Kidney (tissue), 14 donors: ENCODE results near the gene RASL10B. TPM values are rescaled to one million over a fixed set of nuclear protein-coding genes. Genes with fewer than 3 reads are reported as not detected.

Experiments
- DNase-seq, 5 donors: peaks; one replicate each; pipeline ENCODE4 v3.0.0-alpha.2; 2013 to 2020
- FAIRE-seq: peaks from 2 replicates; lab custom pipeline; 2012; peaks lifted over from hg19 to GRCh38; lab: Jason Lieb, UNC
- H3K27ac ChIP-seq, 2 donors: one replicate each; pipeline ENCODE4 v1.7.0; 2013; ENCODE audit warnings: low read depth in 2 of 2, low read length in 2 of 2, inconsistent platforms in 1 of 2
- H3K27me3 ChIP-seq: one replicate; pipeline ENCODE4 v1.7.1; 2013; ENCODE audit warnings: low read length, inconsistent platforms; ENCODE audit not compliant: control insufficient read depth, insufficient read depth
- H3K36me3 ChIP-seq, 3 donors: one replicate each; pipeline versions ENCODE4 v1.7.0 to v1.7.1; 2013; ENCODE audit warnings: low read length in 3 of 3, control low read depth in 1 of 3, inconsistent platforms in 1 of 3; ENCODE audit not compliant: insufficient read depth in 3 of 3, control insufficient read depth in 2 of 3
- H3K4me1 ChIP-seq, 3 donors: one replicate each; pipeline versions ENCODE4 v1.7.0 to v1.7.1; 2013; ENCODE audit warnings: low read length in 3 of 3, inconsistent platforms in 1 of 3, low read depth in 1 of 3; ENCODE audit not compliant: control insufficient read depth in 2 of 3, insufficient read depth in 2 of 3
- H3K4me3 ChIP-seq, 3 donors: one replicate each; pipeline versions ENCODE4 v1.7.0 to v1.8.1; 2013; ENCODE audit warnings: low read length in 3 of 3, control low read depth in 1 of 3, inconsistent platforms in 1 of 3
- H3K9ac ChIP-seq, 3 donors: one replicate each; pipeline versions ENCODE4 v1.7.0 to v1.7.1; 2013; ENCODE audit warnings: low read length in 3 of 3, control low read depth in 1 of 3, inconsistent platforms in 1 of 3
- H3K9me3 ChIP-seq, 3 donors: one replicate each; pipeline versions ENCODE4 v1.7.0 to v1.7.1; 2013; ENCODE audit warnings: low read length in 3 of 3, control low read depth in 1 of 3, inconsistent platforms in 1 of 3; ENCODE audit not compliant: control insufficient read depth in 2 of 3, insufficient read depth in 1 of 3
- intact Hi-C: fragments of 100-400 bp; cut with DNase I; formaldehyde crosslinking; loops from one replicate; pipeline ENCODE4 v1.11.1; 2022
- polyA plus RNA-seq: library from polyadenylated mRNA; stranded (reverse); fragments of 350-450 nt; fragmentation: Illumina TruSeq; extraction: RNeasy Lipid Tissue Mini Kit (QIAGEN cat#74804); gene quantifications from one replicate; pipeline ENCODE4 v1.2.3, GENCODE V29; 2014; ENCODE audit warnings: low read depth, low replicate concordance; ENCODE audit not compliant: insufficient read depth
- total RNA-seq: library from RNA; stranded (reverse); fragmentation: NEBNext Ultra II Directional; extraction: Animal tissue kit (Norgen Biotek cat#: 25700); gene quantifications from one replicate; pipeline ENCODE4 v1.2.1, GENCODE V29; 2021
- TF ChIP-seq, protein P1 (sequence below): IDR thresholded peaks from 3 replicates; pipeline ENCODE4 v1.5.1; 2012; ENCODE audit warnings: mild to moderate bottlenecking, moderate library complexity, borderline replicate concordance; ENCODE audit not compliant: insufficient read depth; ENCODE audit errors: extremely low read depth
- donor health status: control.
- donor health status: control.
- donor health status: control.
- donor health status: control.
- donor health status: control.
- donor health status: DM: yes; HTN: yes; CAD: no.
- donor health status: Normal renal cell carcinoma (clear cell type).

The RASL10B gene
- total and polyA plus RNA-seq, 2 donors from 2014 or later = 1.5 to 2.4 TPM

DNA sequence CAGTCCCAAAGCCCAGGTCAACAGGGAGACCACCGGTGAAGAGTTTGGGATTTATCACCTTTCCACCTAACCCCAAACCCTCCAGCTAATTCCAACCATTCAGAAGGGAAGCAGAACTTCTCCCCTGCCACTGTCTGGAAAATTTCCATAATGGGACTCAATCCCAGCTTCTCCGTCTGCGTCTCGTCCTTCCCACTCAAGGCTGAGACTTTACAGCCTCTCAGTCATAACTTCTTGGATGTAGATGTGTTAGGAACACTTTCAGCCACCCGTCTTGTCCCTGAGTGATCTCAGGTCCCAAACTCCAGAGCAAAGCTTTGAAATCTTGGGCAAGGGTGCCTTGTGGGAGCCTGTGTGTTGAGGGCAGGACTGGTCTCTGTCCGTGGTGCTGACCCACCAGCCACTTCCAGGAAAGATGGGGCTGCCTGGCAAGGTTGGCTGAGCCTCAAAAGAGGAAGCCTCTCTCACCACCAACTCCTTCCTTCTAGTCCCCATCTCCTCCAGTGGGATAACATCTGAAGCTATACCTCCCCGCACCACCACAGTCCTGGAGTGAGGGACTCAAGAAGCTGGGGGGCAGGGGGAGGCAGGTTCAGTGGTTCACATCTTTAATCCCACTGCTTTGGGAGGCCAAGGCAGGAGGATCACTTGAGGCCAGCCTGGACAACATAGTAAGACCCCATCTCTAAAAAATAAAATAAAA is 12.3 kb downstream of the RASL10B start:
- TF ChIP-seq, protein P1, sequence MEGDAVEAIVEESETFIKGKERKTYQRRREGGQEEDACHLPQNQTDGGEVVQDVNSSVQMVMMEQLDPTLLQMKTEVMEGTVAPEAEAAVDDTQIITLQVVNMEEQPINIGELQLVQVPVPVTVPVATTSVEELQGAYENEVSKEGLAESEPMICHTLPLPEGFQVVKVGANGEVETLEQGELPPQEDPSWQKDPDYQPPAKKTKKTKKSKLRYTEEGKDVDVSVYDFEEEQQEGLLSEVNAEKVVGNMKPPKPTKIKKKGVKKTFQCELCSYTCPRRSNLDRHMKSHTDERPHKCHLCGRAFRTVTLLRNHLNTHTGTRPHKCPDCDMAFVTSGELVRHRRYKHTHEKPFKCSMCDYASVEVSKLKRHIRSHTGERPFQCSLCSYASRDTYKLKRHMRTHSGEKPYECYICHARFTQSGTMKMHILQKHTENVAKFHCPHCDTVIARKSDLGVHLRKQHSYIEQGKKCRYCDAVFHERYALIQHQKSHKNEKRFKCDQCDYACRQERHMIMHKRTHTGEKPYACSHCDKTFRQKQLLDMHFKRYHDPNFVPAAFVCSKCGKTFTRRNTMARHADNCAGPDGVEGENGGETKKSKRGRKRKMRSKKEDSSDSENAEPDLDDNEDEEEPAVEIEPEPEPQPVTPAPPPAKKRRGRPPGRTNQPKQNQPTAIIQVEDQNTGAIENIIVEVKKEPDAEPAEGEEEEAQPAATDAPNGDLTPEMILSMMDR = no peak
- H3K4me1 ChIP-seq = peaks cover 0 to 8% (median 0%) of the 10 kb centered on the region in 3 donors
- H3K9ac ChIP-seq = no peak overlapping the region
- peak; percentile 48 to 70 (median 66) for DNase-seq
- intact Hi-C loops = loop anchor here (10.0 kb wide), 1 partner anchor 129 kb away; no protein-coding TSS in a partner anchor
- H3K27ac ChIP-seq = no peak overlapping the region
- no peak for FAIRE-seq
- H3K9me3 ChIP-seq = no peaks in the 10 kb centered on the region
- no peaks in the 10 kb centered on the region for H3K36me3 ChIP-seq
- no peak overlapping the region for H3K4me3 ChIP-seq
- peaks cover 13% of the 10 kb centered on the region for H3K27me3 ChIP-seq

DNA sequence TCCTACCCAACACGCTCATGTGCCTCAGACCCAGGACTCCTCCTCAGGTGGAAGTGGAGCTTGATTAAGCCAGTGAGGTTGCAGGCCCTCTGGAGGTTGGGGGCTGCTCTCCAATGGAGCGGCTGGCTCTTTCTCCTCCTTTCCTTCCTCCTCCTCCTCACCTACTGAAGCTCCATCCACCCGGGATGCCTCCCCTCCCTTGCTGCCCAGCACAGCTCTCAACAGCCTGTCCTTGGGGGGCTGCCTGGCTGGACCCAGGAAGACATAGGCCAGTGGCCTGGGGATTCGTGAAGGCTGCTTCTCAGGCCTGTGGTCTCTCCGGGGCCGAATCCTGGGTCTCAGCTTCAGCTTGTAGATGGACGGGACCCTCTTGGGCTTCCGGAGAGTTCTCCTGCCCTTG is 13.4 kb downstream of the RASL10B start:
- Histone ChIP-seq H3K27me3 (peaks cover 13% of the 10 kb centered on the region), H3K4me3 (no peak overlapping the region), H3K9me3 (no peaks in the 10 kb centered on the region), H3K27ac (no peak overlapping the region), H3K36me3 (no peaks in the 10 kb centered on the region), H3K4me1 (peaks cover 0 to 9% (median 0%) of the 10 kb centered on the region in 3 donors), H3K9ac (no peak overlapping the region)
- FAIRE-seq = no peak
- TF ChIP-seq, protein P1 = no peak
- intact Hi-C loops = loop anchor here (10.0 kb wide), 1 partner anchor 130 kb away; no protein-coding TSS in a partner anchor
- peak in 1 of 5 donors; percentile 53 for DNase-seq

- H3K4me3 ChIP-seq = no peak overlapping the region
- FAIRE-seq (no peak), DNase-seq (peak in 1 of 5 donors; percentile 47)
- H3K27me3 ChIP-seq = peaks cover 13% of the 10 kb centered on the region
- peaks cover 0 to 9% (median 0%) of the 10 kb centered on the region in 3 donors for H3K4me1 ChIP-seq
- no peak overlapping the region for H3K27ac ChIP-seq
- TF ChIP-seq, protein P1 = no peak
- intact Hi-C loops = loop anchor here (10.0 kb wide), 1 partner anchor 130 kb away; no protein-coding TSS in a partner anchor
- H3K9me3 ChIP-seq = no peaks in the 10 kb centered on the region
- no peak overlapping the region for H3K9ac ChIP-seq
- H3K36me3 ChIP-seq = no peaks in the 10 kb centered on the region
These were observed 13.8 kb downstream of the RASL10B start for GRCh38 chr17:35745246-35745645.
